GM21717 (cell line): ENCODE results near the gene RBM17.
"Not testable (repeated sequence)": the region's sequence is repeated elsewhere in the genome, so short reads cannot be mapped to it uniquely, and the experiment has no call there.

Experiments used
- ATAC-seq: cut with Tn5 transposase; IDR thresholded peaks from one replicate; pipeline ENCODE4 v1.9.1; 2021; ENCODE audit warnings: mild to moderate bottlenecking, moderate library complexity; ENCODE audit not compliant: unreplicated experiment

The RBM17 gene, protein sequence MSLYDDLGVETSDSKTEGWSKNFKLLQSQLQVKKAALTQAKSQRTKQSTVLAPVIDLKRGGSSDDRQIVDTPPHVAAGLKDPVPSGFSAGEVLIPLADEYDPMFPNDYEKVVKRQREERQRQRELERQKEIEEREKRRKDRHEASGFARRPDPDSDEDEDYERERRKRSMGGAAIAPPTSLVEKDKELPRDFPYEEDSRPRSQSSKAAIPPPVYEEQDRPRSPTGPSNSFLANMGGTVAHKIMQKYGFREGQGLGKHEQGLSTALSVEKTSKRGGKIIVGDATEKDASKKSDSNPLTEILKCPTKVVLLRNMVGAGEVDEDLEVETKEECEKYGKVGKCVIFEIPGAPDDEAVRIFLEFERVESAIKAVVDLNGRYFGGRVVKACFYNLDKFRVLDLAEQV

DNA sequence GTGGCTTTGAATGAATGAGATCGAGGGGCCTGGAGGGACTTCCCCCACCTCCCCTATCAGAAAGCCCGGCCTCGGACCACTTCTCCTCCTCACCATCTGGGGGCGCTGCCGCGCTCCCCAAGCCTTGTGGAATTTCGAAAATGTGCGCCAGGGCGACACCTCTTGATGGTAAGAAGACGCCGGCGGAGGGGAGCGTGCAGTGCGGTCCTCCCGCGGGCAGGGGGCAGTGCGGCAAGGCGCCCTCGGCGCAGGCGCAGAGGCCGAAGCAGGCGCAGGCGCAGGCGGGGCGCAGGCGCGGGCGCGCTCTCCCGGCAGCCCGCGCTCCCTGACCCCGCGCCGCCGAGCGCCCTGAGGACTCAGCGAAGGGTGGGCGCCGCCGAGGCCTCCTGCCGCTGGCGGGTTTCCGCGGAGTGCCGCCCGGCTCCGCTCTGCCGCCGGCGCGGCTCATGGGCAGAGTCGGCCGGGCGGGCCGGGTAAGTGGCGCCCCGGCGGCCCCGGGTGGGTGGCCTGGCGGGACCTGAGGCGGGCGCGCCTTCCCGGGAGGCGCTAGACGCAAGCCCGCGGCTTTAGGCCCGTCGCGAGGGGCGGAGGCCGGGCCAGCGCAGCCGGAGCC, at the start of gene RBM17:
TSS of gene RBM17 (plus strand) at position 314 of the 613 bp plus-strand sequence. CDS start 8,032 bp downstream, outside the sequence.
- peak; percentile 77 for ATAC-seq

DNA sequence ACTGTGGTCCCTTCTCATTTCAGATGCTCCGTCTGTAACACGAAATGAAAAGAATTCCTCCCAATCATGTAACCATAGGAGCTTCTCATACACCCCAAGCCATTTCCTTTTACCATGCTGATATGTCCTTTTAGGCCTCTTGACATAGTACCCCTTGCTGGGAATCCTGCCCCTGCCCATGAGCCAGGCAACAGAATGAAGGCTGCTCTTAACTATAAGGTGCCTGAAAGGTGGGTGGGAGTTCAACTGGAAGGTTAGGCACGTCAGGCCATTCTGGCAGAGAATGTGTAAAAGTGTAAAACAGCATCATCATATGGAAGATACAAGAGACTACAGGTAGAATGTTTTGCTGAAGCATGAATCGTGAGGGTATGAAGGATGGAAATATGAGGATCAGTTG, 49.1 kb upstream of the RBM17 start:
- no peak for ATAC-seq

DNA sequence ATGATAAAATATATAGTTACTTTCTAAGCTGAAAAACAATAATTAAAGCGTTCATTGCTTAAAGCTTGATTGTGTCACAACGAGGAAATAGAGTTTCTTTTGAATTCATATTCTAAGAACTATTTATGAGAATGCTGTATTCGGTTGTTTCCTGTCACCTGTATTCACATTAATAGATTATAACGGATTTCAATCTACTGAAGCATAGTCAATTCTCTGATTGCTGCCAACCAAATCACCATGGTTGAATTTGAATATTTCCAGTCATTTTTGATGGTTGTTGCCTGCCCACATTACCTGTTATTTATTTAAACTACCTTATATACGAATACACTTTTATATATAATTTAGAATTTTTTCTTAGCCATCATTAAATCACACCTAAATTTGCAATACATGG, 48.6 kb upstream of the RBM17 start:
- no peak for ATAC-seq

DNA sequence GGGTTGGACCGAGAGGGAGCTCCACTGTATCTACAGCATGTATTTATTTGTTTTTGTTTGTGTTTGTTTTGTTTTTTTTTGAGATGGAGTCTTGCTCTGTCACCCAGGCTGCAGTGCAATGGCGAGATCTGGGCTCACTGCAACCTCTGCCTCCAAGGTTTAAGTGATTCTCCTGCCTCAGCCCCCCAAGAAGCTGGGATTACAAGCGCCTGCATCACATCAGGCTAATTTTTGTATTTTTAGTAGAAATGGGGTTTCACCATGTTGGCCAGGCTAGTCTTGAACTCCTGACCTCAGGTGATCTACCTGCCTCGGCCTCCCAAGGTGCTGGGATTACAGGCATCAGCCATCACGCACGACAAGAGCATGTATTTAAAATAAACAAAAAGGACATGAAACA, 45.5 kb upstream of the RBM17 start:
- ATAC-seq = not testable (repeated sequence)

DNA sequence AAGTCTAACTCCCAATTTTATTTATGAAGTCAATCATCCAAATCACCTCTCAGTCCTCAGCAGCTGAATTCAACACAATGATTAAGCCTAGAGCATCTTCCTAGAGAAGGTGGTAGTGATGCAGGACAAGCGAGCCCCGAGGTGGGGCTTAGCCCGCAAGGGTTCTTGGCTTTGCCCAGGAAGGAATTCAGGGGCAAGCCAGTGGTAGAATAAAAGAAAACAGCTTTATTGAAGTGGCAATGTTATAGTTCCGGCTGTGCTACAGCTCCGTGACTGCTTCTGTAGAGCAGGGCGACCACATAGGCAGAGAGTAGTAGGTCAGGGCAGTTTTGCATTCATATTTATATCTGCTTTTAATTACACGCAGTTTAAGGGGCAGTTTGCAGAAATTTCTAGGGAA, 44.8 kb upstream of the RBM17 start:
- ATAC-seq = no peak

DNA sequence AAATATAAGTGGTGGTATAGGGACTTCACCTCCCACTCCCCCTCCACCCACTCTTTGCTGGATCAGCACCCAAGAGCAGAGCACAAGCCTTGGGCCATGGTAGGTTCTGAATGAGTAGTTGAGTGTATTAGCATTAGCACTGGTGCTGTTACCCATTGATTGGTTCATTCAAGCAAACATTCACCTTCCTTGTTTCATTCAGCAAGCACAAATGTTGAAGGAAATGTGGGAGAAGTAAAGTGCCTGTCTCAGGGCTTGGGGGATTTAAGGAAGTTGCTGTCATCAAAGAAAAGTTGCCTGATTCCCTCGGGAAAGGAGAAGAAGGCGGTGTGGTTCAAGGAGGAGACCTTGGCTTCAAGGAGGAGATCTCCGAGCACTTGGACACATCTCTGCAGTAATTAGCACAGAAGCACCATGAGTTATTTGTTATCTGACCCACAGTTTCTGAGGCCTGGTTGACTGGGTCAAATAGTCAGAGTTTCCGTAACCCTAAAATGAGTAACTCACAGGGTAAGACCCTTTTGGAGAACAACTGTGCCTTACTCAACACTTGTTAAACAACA, 44.0 kb upstream of the RBM17 start:
- ATAC-seq = no peak

DNA sequence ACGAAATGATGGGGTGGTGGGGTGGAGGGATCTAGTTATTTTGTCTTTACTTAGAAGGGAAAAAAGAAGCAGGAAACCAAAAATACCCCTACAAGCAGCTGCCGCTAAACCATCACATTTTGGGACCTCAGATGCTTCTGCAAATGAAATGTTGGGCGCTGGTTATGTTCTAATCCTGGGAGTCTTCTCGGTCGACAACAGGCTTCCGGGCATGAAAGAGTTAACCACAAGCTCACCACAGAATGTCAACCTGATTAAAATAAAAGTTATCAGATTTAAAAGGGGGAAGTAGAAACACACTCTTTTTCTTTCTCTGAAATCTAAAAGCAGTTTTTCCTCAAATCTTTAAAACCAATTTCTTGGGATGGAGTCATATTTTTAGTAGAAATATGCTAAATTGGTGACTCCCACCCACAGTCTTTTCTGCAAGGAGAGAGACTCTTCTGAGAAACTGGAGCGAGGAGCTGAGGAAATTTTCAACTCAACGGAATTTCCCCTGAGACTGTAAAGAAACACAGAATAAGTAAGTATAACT, 43.5 kb upstream of the RBM17 start:
- ATAC-seq = no peak

DNA sequence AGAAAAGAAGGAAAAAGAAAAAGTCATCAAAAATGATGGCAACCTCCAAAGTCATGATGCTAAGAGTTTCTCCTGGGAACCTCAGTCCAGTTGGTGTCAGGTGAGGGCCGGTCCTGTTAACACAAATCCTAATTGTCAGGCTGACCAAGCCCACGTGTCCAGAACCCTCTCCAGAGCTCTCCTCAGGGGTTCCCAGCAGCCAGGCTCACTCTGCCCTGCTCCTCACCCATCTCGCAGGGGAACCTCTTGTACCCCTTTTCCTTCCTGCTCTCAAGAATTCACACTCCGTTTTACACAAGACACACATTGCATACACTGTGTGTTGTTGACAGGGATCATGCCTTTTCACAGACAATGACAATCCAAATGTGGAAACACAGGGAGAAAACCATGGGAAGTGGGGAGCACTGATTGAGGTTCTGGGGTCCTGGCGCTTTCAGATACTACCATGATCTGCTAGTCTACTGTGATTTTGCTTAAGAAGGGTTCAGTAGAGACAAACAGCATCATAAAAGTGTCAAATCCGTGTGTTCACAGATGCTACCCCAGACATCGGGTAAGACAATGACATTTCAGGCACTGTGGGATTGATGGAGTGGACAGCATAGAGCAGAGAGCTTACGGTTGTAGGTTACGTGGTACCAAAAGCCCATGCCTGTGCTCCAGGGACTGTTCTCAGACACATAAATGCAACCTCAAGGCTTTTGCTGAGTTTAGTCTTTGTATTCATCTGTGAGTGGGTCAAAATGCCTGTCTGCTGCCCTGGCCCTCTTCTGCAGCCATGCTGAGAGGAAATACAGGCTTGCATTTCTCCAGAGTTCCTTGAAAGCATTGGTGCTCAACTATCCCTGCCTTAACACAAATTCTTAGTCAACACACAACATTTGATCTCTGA, 42.7 kb upstream of the RBM17 start:
- ATAC-seq = no peak

DNA sequence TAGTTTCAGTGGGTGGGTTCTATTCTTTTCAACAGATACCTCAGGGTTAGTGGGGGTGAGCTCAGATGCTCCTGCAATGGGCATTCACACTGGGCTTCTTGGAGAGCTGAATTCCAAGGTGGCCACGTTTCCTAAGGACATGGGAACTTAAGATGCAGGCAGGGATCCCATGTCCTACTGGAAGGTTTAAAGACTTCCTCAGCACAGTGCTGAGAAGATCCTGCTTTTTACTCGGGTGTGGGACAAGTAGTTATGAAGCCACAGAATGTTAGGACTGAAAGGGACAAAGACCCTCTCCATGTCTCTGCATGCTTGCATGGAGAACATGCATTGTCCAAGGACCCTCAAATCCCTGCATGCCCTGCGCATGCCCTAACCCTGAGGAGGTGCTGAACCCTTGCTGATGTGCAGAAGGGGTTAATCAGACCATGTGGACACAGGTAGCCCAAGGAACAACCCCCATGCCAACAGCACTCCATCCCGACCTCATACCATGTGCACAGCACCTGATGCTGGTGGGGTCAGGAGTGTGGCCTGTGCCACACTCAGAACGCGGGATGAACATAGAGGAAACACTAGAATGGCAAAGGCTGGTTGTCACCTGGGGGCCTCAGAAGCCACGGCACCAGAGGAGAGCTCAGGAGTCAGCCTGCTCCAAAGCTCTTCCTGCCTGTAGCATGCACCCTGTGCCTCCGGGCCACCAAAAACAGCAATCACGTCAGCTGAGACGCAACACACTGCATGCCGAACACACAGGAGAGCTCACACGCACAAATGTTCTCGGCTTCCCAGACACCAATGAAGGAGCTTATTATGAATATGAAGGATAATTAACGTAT, 41.8 kb upstream of the RBM17 start:
- ATAC-seq = no peak

DNA sequence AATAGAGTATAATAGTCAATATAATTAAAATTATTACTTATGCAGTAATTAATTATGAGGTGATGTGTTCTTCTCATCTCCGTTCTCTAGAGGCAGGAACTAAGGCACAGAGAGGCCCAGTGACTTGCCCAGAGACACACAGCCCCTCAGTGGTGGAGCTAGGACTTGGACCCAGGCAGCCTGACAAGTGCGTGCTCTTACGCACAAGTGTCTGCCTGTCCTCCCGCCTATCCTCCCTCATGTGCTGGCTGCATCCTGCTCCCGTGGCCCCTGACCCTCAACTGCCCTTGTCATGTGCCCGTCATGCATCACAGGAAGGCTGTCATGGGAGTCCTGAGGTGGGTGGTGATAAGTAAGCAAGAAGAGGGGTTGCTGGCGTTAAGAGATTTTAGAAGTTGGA, 41.0 kb upstream of the RBM17 start:
- no peak for ATAC-seq

DNA sequence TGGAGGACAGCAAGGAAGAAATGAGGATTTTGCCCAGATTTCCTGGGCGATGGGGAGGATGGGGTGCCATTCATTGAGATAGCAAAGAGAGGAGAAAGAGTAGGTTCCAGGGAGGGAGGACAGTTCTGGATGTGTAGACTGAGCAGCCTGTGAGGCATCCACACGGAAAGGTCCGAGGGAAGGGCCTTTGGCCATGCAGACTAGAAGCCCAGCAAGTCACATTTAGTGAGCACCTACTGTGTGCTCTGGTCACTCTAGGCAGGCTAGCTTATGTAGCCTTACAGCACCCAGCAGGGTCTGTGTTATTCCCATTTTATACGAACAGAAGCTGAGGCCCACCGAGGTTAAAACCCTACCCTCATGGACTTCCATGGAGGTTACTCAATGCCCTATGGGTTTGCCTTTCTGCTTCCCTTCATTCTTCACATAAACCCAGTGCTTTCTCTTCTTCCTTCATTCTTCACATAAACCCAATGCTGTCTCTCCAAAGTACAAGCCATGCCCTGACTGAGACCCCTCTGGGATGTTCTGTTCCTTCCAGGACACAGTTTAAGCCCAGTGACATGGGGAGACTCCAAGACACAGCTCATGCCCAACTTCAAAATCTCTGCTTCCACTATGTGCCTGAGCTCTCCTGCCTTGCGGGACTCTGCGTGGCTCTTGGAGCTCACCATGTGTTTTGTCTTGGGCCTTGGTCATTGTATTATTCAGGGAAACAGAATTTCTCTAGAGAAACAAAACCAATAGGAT, 40.4 kb upstream of the RBM17 start:
- ATAC-seq = no peak

DNA sequence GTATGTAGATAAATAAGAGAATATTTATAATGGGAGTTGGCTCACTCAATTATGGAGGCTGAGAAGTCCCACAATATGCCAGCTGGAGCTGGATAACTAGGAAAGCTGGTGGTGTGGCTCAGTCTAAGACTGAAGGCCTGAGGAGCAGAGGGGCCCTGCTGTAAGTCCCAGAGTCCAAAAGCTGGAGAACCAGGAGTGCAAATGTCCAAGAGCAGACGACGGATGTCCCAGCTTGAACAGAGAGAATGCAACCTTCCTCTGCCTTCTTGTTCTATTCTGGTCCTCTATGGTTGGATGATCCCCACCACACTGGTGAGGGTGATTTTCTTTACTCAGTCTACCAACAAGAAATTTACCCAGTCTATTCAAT, 39.8 kb upstream of the RBM17 start:
- ATAC-seq = no peak

DNA sequence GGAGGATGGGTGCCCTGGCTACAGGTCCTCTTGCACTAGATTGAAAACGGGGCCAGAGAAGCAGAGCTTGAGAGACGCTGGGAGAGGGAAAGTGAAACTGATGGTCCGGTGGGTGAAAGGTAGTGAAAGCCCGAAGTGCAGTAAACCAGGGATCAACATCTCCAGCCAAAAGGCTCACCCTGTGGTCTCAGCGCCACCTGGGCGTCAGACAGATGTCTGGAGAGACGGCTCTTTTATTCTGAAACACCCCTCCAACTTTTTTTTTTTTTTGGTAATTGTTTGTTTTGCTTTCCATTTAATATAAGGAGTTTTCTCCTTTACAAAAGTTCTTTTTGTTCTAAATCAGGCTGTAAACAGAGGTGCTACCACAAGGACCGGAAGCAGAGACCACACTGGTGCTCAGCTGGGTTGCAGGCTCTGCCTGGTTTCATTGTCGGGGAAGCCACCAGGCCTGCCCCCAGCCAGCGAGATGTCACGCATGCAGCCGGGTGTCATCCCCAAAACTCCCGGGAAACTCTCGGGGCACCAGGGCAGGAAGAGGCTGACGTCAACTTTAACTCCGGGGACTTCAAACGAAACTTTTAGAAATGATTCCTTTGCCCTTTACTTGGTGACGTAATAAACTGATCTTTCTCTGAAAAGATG, 37.9 kb upstream of the RBM17 start:
- ATAC-seq = peak; percentile 68

DNA sequence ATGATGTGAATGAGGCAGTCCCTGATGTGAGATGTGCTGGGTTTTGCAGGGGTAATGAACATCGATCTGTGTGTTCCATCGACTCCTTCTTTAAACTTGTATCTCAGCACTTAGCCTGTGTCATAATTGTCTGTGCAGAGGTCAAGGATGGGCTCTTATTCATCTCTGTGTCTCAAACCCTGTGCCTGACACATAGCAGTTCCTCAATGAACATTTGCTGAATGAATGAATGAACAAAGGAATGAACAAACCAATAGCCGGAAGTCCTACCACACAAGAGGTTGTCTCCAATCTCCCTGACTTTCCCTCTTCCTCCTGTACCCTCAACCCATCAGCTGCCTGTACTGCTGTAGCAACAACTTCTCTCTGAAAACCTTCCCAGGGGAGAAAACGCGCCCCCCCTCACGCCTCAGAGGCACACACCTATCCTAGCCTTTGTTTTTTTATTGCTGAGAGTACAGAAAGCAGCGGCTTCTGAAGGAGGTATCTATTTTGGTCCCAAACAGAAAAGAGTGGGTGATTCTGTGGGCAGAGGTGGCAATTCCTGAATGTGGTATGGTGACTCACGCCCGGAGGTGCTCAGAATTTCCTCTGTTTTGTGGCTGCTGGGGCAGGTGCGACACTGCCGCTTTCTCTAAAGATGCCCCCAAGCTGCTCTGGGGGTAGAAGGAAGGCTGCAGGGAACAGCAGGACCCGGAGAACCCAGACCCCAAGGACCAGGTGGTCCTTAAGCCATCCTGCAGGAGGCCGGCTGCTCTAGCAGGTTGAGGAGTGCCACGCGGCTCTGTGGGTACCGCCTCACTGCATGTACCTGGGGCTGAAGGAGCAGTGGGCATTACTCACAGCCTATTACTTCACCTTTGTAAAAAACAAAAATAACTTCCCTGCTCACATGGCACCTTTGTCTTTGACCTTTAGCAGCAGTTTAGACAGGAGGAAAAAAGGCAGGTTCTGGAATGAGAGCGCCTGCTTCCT, 36.3 kb upstream of the RBM17 start:
- ATAC-seq = peak; percentile 32

DNA sequence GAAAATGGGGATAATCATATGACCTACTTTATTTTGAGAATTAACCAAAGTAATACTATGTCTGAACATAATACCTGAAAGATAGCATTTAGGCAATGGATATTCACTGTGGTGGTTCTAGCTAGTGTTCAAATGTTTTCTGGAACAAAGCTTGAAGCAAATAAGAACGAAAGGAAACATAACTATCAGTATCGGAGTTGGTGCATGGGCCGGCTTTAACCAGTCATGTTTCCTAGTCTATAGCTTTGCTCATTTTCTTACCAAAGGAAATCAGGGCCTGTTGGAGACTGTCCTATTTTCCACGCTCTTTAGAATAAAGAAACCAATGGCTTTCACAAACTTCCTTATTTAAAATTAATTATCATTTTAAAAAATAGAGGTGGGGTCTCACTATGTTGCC, 35.5 kb upstream of the RBM17 start:
- no peak for ATAC-seq

DNA sequence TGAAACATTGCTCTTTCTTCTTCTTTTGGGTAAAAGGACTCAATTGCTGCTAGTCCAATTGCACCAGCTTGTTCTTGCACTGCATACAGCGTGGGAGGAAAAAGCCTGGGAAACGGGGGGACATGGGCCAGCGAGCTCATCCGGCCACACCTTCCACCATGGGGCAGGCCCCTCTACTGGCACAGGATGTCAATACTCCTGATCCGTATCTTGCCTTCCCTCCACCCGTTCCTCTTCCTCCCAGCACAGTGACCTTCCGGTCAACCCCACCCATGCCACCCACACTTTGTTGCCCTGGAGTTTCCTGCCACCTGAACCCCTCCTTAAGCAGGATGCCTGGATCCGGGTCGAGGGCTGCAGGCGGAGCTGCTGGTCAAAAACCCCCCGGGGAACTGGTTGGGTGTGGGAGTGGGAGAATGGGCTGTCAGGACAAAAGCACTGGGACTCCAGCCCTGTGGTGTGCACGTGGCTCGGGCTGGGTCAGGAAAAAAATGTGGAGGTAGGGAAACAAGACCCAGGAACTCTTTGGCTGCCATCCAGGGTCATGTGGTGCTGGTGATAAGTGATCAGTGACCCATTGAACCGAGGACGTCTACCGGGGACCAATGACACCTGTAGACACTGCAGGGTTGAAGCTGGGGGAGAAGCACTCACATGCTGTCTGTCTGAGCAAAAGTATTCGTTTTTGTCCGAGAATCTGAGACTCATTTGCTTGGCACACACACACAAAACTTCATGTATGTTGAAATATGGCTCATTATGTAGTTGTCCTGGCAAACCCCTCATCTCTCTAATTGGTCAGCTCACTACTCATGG, 34.8 kb upstream of the RBM17 start:
- no peak for ATAC-seq

DNA sequence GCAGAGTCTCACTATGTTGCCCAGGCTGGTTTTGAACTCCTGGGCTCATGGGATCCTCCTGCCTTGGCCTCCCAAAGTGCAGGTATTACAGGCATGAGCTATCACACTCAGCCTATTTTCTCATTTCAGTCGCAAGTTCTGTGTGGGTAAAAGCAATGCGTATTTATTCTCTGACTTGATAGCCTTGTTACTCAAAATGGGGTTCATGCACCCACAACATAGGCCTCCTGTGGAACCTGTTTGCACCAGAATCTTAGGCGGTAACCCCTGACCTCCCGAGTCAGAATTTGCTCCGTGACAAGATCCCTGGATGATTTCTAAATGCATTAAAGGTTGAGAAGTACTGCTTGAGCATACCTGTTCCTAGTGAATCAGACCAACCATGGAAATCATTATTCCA, 34.0 kb upstream of the RBM17 start:
- ATAC-seq = no peak
